ENCODE measurements around the gene SETDB2. TPM values are rescaled to one million over a fixed set of nuclear protein-coding genes. Genes with fewer than 3 reads are reported as not detected.

Gene SETDB2
- total RNA-seq, 1 experiment from 2014 or later, result 34.0 TPM

DNA sequence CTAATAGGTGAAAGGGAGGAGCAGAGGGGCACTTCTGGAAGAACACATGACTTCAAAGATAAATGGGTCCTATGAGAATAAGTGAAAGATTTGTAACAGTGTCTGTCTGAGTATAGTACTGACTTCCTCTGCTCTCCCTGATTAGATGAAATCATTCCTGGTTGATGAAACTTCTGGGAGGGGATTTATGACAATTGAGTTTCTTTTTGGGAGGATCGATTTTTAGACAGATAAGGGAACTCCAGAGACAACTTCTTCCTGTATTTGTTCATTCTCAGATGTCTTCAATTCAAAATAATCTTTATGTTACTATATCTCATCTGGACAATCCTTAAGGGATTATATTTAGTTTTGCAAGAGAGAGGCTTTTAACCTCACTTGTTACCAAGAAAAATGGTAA lies 20.0 kb downstream of the SETDB2 start:
- H3K9ac ChIP-seq (ENCODE audit: low read length), result no peak overlapping the region
- H3K4me2 ChIP-seq (ENCODE audit: low read depth, low read length, poor library complexity, severe bottlenecking), result no peak overlapping the region
- no peak overlapping the region for H3K27ac ChIP-seq (ENCODE audit: low read length)
- DNase-seq, result no peak
- H3K4me3 ChIP-seq (ENCODE audit: low read length), result no peak overlapping the region
- H3K4me1 ChIP-seq (ENCODE audit: low read length), result no peaks in the 10 kb centered on the region
- H3K27me3 ChIP-seq (ENCODE audit: low read length), result no peaks in the 10 kb centered on the region
- H3K9me3 ChIP-seq (ENCODE audit: low read length), result peaks cover 10% of the 10 kb centered on the region; the same call in 1 of the 2 replicates
- peaks cover 88% of the 10 kb centered on the region for H3K36me3 ChIP-seq (ENCODE audit: insufficient read depth, low read length)
- H4K20me1 ChIP-seq (ENCODE audit: insufficient read depth, low read depth, low read length), result no peaks in the 10 kb centered on the region
- H3K9me2 ChIP-seq (replicated peaks; ENCODE audit: insufficient read depth, low read length), result no peaks in the 10 kb centered on the region; the same call in 1 of the 2 replicates
- no peak overlapping the region for H2AFZ ChIP-seq (ENCODE audit: low read length)
- peaks cover 20% of the 10 kb centered on the region for H3K79me2 ChIP-seq (ENCODE audit: low read length)

DNA sequence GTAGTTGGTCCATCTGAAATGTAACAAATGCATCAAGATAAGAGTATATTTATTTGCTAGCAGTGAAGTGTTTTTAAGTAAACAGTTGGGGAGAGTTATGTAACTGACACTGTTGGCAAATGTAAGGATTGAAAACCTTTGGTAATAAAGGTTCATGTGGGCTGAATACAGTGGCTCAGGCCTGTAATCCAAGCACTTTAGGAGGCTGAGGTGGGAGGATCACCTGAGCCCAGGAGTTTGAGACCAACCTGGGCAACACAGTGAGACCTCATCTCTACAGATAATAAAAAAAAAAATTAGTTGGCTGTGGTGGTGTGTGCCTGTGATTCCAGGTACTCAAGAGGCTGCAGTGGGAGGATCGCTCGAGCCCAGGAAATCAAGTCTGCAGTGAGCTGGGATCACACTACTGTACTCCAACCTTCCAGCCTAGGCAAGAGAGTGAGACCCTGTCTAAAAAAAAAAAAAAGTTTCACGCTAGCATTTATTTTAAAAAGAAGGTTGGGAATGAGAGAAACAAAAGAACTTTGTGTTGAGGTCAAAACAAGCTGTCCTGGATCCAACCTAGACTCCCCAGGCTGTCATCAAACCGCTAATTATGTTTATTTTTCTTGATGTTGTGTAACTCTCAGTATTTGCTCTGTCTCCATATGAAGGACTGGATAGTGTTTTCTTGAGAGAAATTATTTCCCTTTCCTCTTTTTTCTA lies 20.7 kb downstream of the SETDB2 start:
- Histone ChIP-seq H3K27me3 (ENCODE audit: low read length) (no peaks in the 10 kb centered on the region), H3K36me3 (ENCODE audit: insufficient read depth, low read length) (peaks cover 89% of the 10 kb centered on the region), H3K27ac (ENCODE audit: low read length) (no peak overlapping the region), H4K20me1 (ENCODE audit: insufficient read depth, low read depth, low read length) (no peaks in the 10 kb centered on the region), H3K4me1 (ENCODE audit: low read length) (no peaks in the 10 kb centered on the region), H3K79me2 (ENCODE audit: low read length) (peaks cover 22% of the 10 kb centered on the region), H3K4me3 (ENCODE audit: low read length) (no peak overlapping the region), H2AFZ (ENCODE audit: low read length) (no peak overlapping the region), H3K9me3 (ENCODE audit: low read length) (peaks cover 10% of the 10 kb centered on the region; the same call in 1 of the 2 replicates), H3K9ac (ENCODE audit: low read length) (no peak overlapping the region), H3K4me2 (ENCODE audit: low read depth, low read length, poor library complexity, severe bottlenecking) (no peak overlapping the region), H3K9me2 (replicated peaks; ENCODE audit: insufficient read depth, low read length) (no peaks in the 10 kb centered on the region; the same call in 1 of the 2 replicates)
- no peak for DNase-seq

DNA sequence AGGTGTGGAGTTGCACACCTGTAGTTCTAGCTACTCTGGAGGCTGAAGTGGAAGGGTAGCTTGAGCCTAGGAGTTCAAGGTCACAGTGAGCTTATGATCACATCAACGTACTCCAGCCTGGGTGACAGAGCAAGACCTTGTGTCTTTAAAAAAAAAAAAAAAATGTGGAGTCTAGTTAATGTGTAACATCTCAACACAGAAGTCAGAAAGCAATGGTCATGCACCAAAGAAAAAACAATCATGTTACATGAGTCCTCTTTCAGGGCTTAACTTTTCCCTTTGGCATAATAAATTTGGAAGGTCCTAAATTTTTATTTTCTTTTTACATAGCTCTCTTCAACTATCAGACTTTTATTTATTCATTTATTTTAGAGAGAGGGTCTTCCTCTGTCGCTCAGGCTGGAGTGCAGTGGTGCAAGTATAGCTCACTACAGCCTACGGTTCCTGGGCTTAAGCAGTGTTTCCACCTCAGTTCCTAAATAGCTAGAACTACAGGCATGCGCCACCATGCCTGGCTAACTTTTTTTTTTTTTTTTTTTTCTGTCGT lies 22.3 kb downstream of the SETDB2 start:
- no peak for DNase-seq
- Histone ChIP-seq H3K9me2 (replicated peaks; ENCODE audit: insufficient read depth, low read length) (no peaks in the 10 kb centered on the region; the same call in 1 of the 2 replicates), H2AFZ (ENCODE audit: low read length) (no peak overlapping the region), H4K20me1 (ENCODE audit: insufficient read depth, low read depth, low read length) (no peaks in the 10 kb centered on the region), H3K79me2 (ENCODE audit: low read length) (peaks cover 14% of the 10 kb centered on the region; the same call in 1 of the 2 replicates), H3K27me3 (ENCODE audit: low read length) (no peaks in the 10 kb centered on the region), H3K4me3 (ENCODE audit: low read length) (no peak overlapping the region), H3K4me1 (ENCODE audit: low read length) (no peaks in the 10 kb centered on the region), H3K9me3 (ENCODE audit: low read length) (peaks cover 9% of the 10 kb centered on the region; the same call in 1 of the 2 replicates), H3K36me3 (ENCODE audit: insufficient read depth, low read length) (peaks cover 83% of the 10 kb centered on the region), H3K9ac (ENCODE audit: low read length) (no peak overlapping the region), H3K4me2 (ENCODE audit: low read depth, low read length, poor library complexity, severe bottlenecking) (no peak overlapping the region), H3K27ac (ENCODE audit: low read length) (no peak overlapping the region)

DNA sequence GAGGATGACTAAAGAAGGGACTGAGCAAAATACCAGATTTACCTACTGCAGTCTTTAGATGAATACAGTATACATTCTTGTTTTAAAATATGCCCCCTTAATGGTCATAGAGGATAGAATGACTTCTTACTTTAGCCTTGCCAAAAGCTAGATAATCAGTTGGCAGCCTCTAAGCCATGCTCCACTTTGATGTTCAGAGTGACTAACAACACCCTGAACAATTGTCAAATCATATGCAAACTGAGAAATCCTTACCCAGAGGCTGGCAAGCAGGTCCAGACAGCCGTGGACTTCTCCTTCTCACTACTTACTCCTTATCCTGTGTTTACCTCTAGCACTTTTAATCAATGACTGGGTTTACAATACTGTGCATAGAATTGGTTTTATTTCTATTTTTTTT lies 28.1 kb downstream of the SETDB2 start:
- no peaks in the 10 kb centered on the region for H3K9me2 ChIP-seq (replicated peaks; ENCODE audit: insufficient read depth, low read length)

DNA sequence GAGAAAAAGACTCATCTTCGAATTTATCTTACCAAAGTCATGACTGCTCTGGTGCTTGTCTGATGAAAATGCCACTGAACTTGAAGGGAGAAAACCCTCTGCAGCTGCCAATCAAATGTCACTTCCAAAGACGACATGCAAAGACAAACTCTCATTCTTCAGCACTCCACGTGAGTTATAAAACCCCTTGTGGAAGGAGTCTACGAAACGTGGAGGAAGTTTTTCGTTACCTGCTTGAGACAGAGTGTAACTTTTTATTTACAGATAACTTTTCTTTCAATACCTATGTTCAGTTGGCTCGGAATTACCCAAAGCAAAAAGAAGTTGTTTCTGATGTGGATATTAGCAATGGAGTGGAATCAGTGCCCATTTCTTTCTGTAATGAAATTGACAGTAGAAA lies 32.5 kb downstream of the SETDB2 start:
- no peaks in the 10 kb centered on the region for H3K4me1 ChIP-seq (ENCODE audit: low read length)
- H2AFZ ChIP-seq (ENCODE audit: low read length), result no peak overlapping the region
- no peaks in the 10 kb centered on the region for H3K9me3 ChIP-seq (ENCODE audit: low read length)
- no peaks in the 10 kb centered on the region for H3K9me2 ChIP-seq (replicated peaks; ENCODE audit: insufficient read depth, low read length)
- no peak overlapping the region for H3K27ac ChIP-seq (ENCODE audit: low read length)
- DNase-seq, result no peak
- H3K4me2 ChIP-seq (ENCODE audit: low read depth, low read length, poor library complexity, severe bottlenecking), result no peak overlapping the region
- no peaks in the 10 kb centered on the region for H3K27me3 ChIP-seq (ENCODE audit: low read length)
- H3K4me3 ChIP-seq (ENCODE audit: low read length), result no peak overlapping the region
- H4K20me1 ChIP-seq (ENCODE audit: insufficient read depth, low read depth, low read length), result no peaks in the 10 kb centered on the region
- H3K9ac ChIP-seq (ENCODE audit: low read length), result no peak overlapping the region
- H3K79me2 ChIP-seq (ENCODE audit: low read length), result peaks cover 19% of the 10 kb centered on the region
- H3K36me3 ChIP-seq (ENCODE audit: insufficient read depth, low read length), result peaks cover 70% of the 10 kb centered on the region

More for the DNA sequence above, 28.1 kb downstream of the SETDB2 start:
- Histone ChIP-seq H2AFZ (ENCODE audit: low read length) (no peak overlapping the region), H3K36me3 (ENCODE audit: insufficient read depth, low read length) (peaks cover 66% of the 10 kb centered on the region), H3K9ac (ENCODE audit: low read length) (no peak overlapping the region), H3K4me2 (ENCODE audit: low read depth, low read length, poor library complexity, severe bottlenecking) (no peak overlapping the region), H3K79me2 (ENCODE audit: low read length) (peaks cover 20% of the 10 kb centered on the region), H3K9me3 (ENCODE audit: low read length) (no peaks in the 10 kb centered on the region), H3K27ac (ENCODE audit: low read length) (no peak overlapping the region), H3K27me3 (ENCODE audit: low read length) (no peaks in the 10 kb centered on the region), H3K4me3 (ENCODE audit: low read length) (no peak overlapping the region), H4K20me1 (ENCODE audit: insufficient read depth, low read depth, low read length) (no peaks in the 10 kb centered on the region), H3K4me1 (ENCODE audit: low read length) (no peaks in the 10 kb centered on the region)
- no peak for DNase-seq

DNA sequence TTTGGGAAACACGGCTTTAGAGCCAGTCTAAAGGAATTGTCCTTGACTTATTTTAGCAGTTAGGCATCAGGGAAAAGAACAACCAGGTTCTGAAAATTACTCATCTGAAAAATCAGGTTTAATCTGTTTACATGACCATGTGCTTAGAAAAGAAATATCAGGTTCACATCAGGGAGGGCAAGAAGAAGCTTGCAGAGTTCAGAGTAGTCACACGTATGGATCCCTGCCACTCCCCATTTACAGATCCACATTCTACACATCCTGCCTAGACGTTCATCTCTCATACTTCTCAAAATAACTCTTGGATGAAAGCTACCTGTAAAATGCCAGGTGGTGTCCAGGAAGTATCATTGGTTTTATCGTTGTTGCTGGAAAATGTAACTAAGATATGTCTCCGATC lies 37.7 kb downstream of the SETDB2 start:
- no peaks in the 10 kb centered on the region for H3K9me2 ChIP-seq (replicated peaks; ENCODE audit: insufficient read depth, low read length)
- H3K4me2 ChIP-seq (ENCODE audit: low read depth, low read length, poor library complexity, severe bottlenecking), result no peak overlapping the region
- no peaks in the 10 kb centered on the region for H3K9me3 ChIP-seq (ENCODE audit: low read length)
- no peak overlapping the region for H2AFZ ChIP-seq (ENCODE audit: low read length)
- DNase-seq, result no peak
- no peak overlapping the region for H3K9ac ChIP-seq (ENCODE audit: low read length)
- H3K4me3 ChIP-seq (ENCODE audit: low read length), result no peak overlapping the region
- no peak overlapping the region for H3K27ac ChIP-seq (ENCODE audit: low read length)
- H3K27me3 ChIP-seq (ENCODE audit: low read length), result no peaks in the 10 kb centered on the region
- H3K36me3 ChIP-seq (ENCODE audit: insufficient read depth, low read length), result peaks cover 79% of the 10 kb centered on the region
- H3K4me1 ChIP-seq (ENCODE audit: low read length), result no peaks in the 10 kb centered on the region
- peaks cover 9% of the 10 kb centered on the region for H3K79me2 ChIP-seq (ENCODE audit: low read length)
- no peaks in the 10 kb centered on the region for H4K20me1 ChIP-seq (ENCODE audit: insufficient read depth, low read depth, low read length)

DNA sequence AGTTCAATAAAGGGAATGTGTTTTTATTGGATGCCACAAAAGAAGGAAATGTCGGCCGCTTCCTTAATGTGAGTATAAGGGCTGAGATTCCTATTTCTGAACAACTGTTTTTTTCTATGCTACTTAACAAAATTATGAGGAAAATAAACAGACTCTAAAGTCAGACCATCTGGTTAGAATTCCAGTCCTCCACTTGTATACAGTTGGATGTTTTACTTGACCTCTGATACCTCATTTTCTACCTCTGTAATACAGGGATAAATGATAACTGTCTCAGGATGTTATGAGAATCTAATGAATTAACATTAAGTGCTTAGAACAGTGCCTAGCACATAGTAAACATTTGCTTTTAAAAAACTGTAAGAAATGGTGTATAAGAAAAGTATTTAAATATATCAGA lies 44.5 kb downstream of the SETDB2 start:
- Histone ChIP-seq H3K9ac (ENCODE audit: low read length) (no peak overlapping the region), H3K4me2 (ENCODE audit: low read depth, low read length, poor library complexity, severe bottlenecking) (no peak overlapping the region), H3K9me3 (ENCODE audit: low read length) (no peaks in the 10 kb centered on the region), H3K4me3 (ENCODE audit: low read length) (no peak overlapping the region), H2AFZ (ENCODE audit: low read length) (no peak overlapping the region), H3K4me1 (ENCODE audit: low read length) (peaks cover 20% of the 10 kb centered on the region), H3K27ac (ENCODE audit: low read length) (no peak overlapping the region), H3K36me3 (ENCODE audit: insufficient read depth, low read length) (peaks cover 55% of the 10 kb centered on the region; the same call in 1 of the 2 replicates), H3K79me2 (ENCODE audit: low read length) (no peaks in the 10 kb centered on the region), H3K9me2 (replicated peaks; ENCODE audit: insufficient read depth, low read length) (no peaks in the 10 kb centered on the region), H3K27me3 (ENCODE audit: low read length) (no peaks in the 10 kb centered on the region), H4K20me1 (ENCODE audit: insufficient read depth, low read depth, low read length) (no peaks in the 10 kb centered on the region)
- no peak for DNase-seq

DNA sequence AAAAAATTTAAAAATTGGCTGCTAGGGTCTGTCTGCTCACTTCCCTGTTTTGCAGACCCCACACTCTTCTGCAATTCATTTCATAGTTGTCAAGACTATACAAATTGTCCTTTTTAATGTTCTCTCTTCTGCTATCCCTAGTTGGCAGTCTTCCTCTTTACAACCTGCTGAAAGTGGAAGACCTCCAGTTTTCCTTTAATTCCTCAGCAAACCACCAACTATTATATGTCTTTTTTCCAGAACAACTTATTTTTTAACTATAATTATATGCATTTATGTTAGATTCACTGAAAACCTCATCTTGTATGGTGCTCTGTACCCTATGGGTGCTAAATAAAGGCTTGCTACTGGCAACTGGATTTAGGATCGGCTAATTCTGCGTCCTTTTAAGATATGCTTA lies 50.6 kb downstream of the SETDB2 start:
- peak; percentile 61 for DNase-seq
- no peaks in the 10 kb centered on the region for H3K9me3 ChIP-seq (ENCODE audit: low read length)
- H3K79me2 ChIP-seq (ENCODE audit: low read length), result no peaks in the 10 kb centered on the region
- no peaks in the 10 kb centered on the region for H3K9me2 ChIP-seq (replicated peaks; ENCODE audit: insufficient read depth, low read length)
- peaks cover 53% of the 10 kb centered on the region for H3K4me1 ChIP-seq (ENCODE audit: low read length)
- H2AFZ ChIP-seq (ENCODE audit: low read length), result no peak overlapping the region
- H3K27ac ChIP-seq (ENCODE audit: low read length), result peak overlapping the region; percentile 96
- H3K4me2 ChIP-seq (ENCODE audit: low read depth, low read length, poor library complexity, severe bottlenecking), result peak overlapping the region; percentile 97
- no peaks in the 10 kb centered on the region for H4K20me1 ChIP-seq (ENCODE audit: insufficient read depth, low read depth, low read length)
- H3K36me3 ChIP-seq (ENCODE audit: insufficient read depth, low read length), result peaks cover 22% of the 10 kb centered on the region
- H3K9ac ChIP-seq (ENCODE audit: low read length), result peak overlapping the region; percentile 84
- H3K27me3 ChIP-seq (ENCODE audit: low read length), result no peaks in the 10 kb centered on the region
- H3K4me3 ChIP-seq (ENCODE audit: low read length), result peak overlapping the region; percentile 87
